Measurements from ENCODE around the gene HOXA1.
A peak's percentile ranks its signal among the peaks of the same experiment; 100 is the strongest.

The HOXA1 gene

GRCh38 chr7:27134392-27134791 is 38.6 kb upstream of the HOXA1 start:
- Histone ChIP-seq H3K23ac (ENCODE audit: low read length in 2 of 2) (no peak overlapping the region), H3K4me1 (ENCODE audit: control insufficient read depth, insufficient read depth, low read depth, low read length) (peaks cover 9% of the 10 kb centered on the region), H3K79me1 (replicated peaks; ENCODE audit: low read length, poor library complexity, severe bottlenecking) (no peaks in the 10 kb centered on the region), H2BK15ac (ENCODE audit: low read depth, poor library complexity, severe bottlenecking) (no peak overlapping the region), H3K4ac (ENCODE audit: low read depth in 1 of 2, low read length in 2 of 2) (no peak overlapping the region), H3K4me2 (ENCODE audit: low read length, poor library complexity, severe bottlenecking) (no peak overlapping the region), H4K8ac (ENCODE audit: low read length) (no peak overlapping the region), H3K27ac (ENCODE audit: low read length, poor library complexity, severe bottlenecking) (no peak overlapping the region), H3K27me3 (ENCODE audit: control insufficient read depth in 1 of 2, insufficient read depth in 1 of 2, low read length in 2 of 2) (no peaks in the 10 kb centered on the region), H3K14ac (ENCODE audit: low read length in 2 of 2) (no peak overlapping the region), H3K9ac (ENCODE audit: low read length) (peak overlapping the region; percentile 77), H2BK120ac (ENCODE audit: low read depth, low read length) (no peak overlapping the region), H3K36me3 (ENCODE audit: control insufficient read depth in 1 of 2, insufficient read depth in 2 of 2, low read depth in 1 of 2, low read length in 2 of 2) (peaks cover 0 to 3% of the 10 kb centered on the region in 2 experiments), H3K9me3 (ENCODE audit: control insufficient read depth, low read length) (no peaks in the 10 kb centered on the region), H2BK5ac (ENCODE audit: low read depth, low read length, poor library complexity, severe bottlenecking) (no peak overlapping the region), H3K18ac (ENCODE audit: low read depth in 1 of 2, low read length in 2 of 2) (no peak overlapping the region), H2AK5ac (ENCODE audit: low read length, severe bottlenecking) (no peak overlapping the region), H3K4me3 (ENCODE audit: insufficient read depth in 1 of 2, low read depth in 1 of 2, low read length in 2 of 2) (peak overlapping the region in 1 of 2 experiments; percentile 32), H2BK12ac (ENCODE audit: low read length in 2 of 2) (no peak overlapping the region), H2AFZ (ENCODE audit: low read depth, low read length) (no peak overlapping the region), H4K91ac (ENCODE audit: low read length) (no peak overlapping the region)
- peak; percentile 49 for DNase-seq
- 52% methylated on average over 2 of the region's 2 CpGs for WGBS

DNA sequence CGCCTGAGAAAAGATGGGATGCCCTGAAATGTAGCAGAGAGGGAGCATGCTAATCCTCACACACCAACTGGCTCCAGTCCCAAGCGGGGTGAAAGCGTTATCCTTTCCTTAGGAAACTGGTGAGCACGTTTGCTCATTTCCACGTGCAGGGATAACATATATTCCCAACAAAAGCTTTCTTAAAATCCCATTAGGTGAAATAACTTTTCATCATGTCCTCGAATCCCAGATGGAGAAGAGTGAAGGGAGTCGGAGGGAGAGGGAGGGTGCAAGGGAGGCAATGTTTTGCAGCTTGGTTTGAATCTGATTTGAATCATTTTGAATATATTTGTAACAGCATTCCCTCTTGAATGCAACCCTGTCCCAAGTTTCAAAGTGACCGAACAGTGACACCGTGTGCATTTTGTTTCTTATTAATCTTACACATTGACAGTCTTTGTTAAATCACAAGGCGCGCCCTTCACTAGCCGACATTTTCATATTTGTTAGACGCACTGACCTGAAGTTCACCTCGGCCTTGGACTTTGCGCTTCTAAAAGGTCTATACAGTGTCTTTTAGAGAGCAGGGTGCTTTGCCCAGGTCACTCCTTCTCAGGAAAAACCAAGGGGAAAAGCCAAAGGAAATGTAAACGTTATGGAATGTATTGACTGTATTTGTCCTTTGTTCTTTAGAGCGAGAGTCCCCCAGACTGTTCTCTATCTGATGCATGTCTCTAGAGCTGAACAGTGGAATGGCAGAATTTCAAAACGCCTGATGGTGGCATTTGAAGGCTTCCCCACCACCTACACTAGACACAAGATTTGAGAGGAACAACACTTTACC is 37.8 kb upstream of the HOXA1 start:
- 46% methylated on average over 14 of the region's 18 CpGs for WGBS
- Histone ChIP-seq H2AFZ (ENCODE audit: low read depth, low read length) (no peak overlapping the region), H3K79me1 (replicated peaks; ENCODE audit: low read length, poor library complexity, severe bottlenecking) (no peaks in the 10 kb centered on the region), H2AK5ac (ENCODE audit: low read length, severe bottlenecking) (no peak overlapping the region), H3K4me1 (ENCODE audit: control insufficient read depth, insufficient read depth, low read depth, low read length) (peaks cover 13% of the 10 kb centered on the region), H3K9me3 (ENCODE audit: control insufficient read depth, low read length) (no peaks in the 10 kb centered on the region), H3K27ac (ENCODE audit: low read length, poor library complexity, severe bottlenecking) (no peak overlapping the region), H3K18ac (ENCODE audit: low read depth in 1 of 2, low read length in 2 of 2) (no peak overlapping the region), H4K91ac (ENCODE audit: low read length) (no peak overlapping the region), H3K23ac (ENCODE audit: low read length in 2 of 2) (no peak overlapping the region), H2BK120ac (ENCODE audit: low read depth, low read length) (no peak overlapping the region), H2BK12ac (ENCODE audit: low read length in 2 of 2) (no peak overlapping the region), H3K4me3 (ENCODE audit: insufficient read depth in 1 of 2, low read depth in 1 of 2, low read length in 2 of 2) (peak overlapping the region in 1 of 2 experiments; percentile 32), H2BK5ac (ENCODE audit: low read depth, low read length, poor library complexity, severe bottlenecking) (no peak overlapping the region), H2BK15ac (ENCODE audit: low read depth, poor library complexity, severe bottlenecking) (no peak overlapping the region), H3K4ac (ENCODE audit: low read depth in 1 of 2, low read length in 2 of 2) (no peak overlapping the region), H3K4me2 (ENCODE audit: low read length, poor library complexity, severe bottlenecking) (no peak overlapping the region), H4K8ac (ENCODE audit: low read length) (no peak overlapping the region), H3K9ac (ENCODE audit: low read length) (peak overlapping the region; percentile 77), H3K36me3 (ENCODE audit: control insufficient read depth in 1 of 2, insufficient read depth in 2 of 2, low read depth in 1 of 2, low read length in 2 of 2) (peaks cover 0 to 6% of the 10 kb centered on the region in 2 experiments), H3K27me3 (ENCODE audit: control insufficient read depth in 1 of 2, insufficient read depth in 1 of 2, low read length in 2 of 2) (no peaks in the 10 kb centered on the region), H3K14ac (ENCODE audit: low read length in 2 of 2) (no peak overlapping the region)
- no peak for DNase-seq

GRCh38 chr7:27132978-27133377 is 37.2 kb upstream of the HOXA1 start:
- Histone ChIP-seq H3K14ac (ENCODE audit: low read length in 2 of 2) (no peak overlapping the region), H4K91ac (ENCODE audit: low read length) (no peak overlapping the region), H3K9ac (ENCODE audit: low read length) (no peak overlapping the region), H2BK120ac (ENCODE audit: low read depth, low read length) (no peak overlapping the region), H3K4me2 (ENCODE audit: low read length, poor library complexity, severe bottlenecking) (no peak overlapping the region), H3K27ac (ENCODE audit: low read length, poor library complexity, severe bottlenecking) (no peak overlapping the region), H2AFZ (ENCODE audit: low read depth, low read length) (no peak overlapping the region), H2BK5ac (ENCODE audit: low read depth, low read length, poor library complexity, severe bottlenecking) (no peak overlapping the region), H3K9me3 (ENCODE audit: control insufficient read depth, low read length) (no peaks in the 10 kb centered on the region), H3K36me3 (ENCODE audit: control insufficient read depth in 1 of 2, insufficient read depth in 2 of 2, low read depth in 1 of 2, low read length in 2 of 2) (peaks cover 0 to 8% of the 10 kb centered on the region in 2 experiments), H2BK12ac (ENCODE audit: low read length in 2 of 2) (no peak overlapping the region), H3K18ac (ENCODE audit: low read depth in 1 of 2, low read length in 2 of 2) (no peak overlapping the region), H3K4ac (ENCODE audit: low read depth in 1 of 2, low read length in 2 of 2) (no peak overlapping the region), H3K4me1 (ENCODE audit: control insufficient read depth, insufficient read depth, low read depth, low read length) (peaks cover 13% of the 10 kb centered on the region), H3K23ac (ENCODE audit: low read length in 2 of 2) (no peak overlapping the region), H3K4me3 (ENCODE audit: insufficient read depth in 1 of 2, low read depth in 1 of 2, low read length in 2 of 2) (no peak overlapping the region), H2BK15ac (ENCODE audit: low read depth, poor library complexity, severe bottlenecking) (no peak overlapping the region), H3K27me3 (ENCODE audit: control insufficient read depth in 1 of 2, insufficient read depth in 1 of 2, low read length in 2 of 2) (no peaks in the 10 kb centered on the region), H4K8ac (ENCODE audit: low read length) (no peak overlapping the region), H2AK5ac (ENCODE audit: low read length, severe bottlenecking) (no peak overlapping the region), H3K79me1 (replicated peaks; ENCODE audit: low read length, poor library complexity, severe bottlenecking) (no peaks in the 10 kb centered on the region)
- 22% methylated on average over 6 of the region's 6 CpGs for WGBS
- no peak for DNase-seq

DNA sequence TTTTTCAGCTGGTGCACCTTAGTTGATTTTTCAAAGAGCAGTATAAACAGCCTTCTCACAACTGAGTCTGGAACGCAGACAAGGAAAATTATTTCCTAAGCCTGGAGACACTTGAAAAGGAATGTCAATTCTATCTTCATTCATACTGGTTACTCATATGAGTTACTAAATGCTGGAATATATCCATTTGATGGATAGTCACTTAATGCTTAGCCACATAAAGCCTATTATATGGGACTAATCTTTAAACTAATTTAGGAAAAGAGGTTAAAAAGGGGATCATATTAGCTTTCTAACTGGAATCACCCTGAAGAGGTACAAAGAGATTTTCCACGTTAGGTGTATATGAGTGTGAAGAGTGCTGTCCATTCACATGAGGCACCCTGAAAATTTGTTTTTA is 36.4 kb upstream of the HOXA1 start:
- no peaks in the 10 kb centered on the region for H3K9me3 ChIP-seq (ENCODE audit: control insufficient read depth, low read length)
- no peak overlapping the region for H2BK5ac ChIP-seq (ENCODE audit: low read depth, low read length, poor library complexity, severe bottlenecking)
- no peak for DNase-seq
- H3K23ac ChIP-seq (ENCODE audit: low read length in 2 of 2): no peak overlapping the region
- no peak overlapping the region for H2BK120ac ChIP-seq (ENCODE audit: low read depth, low read length)
- no peaks in the 10 kb centered on the region for H3K79me1 ChIP-seq (replicated peaks; ENCODE audit: low read length, poor library complexity, severe bottlenecking)
- H2BK15ac ChIP-seq (ENCODE audit: low read depth, poor library complexity, severe bottlenecking): no peak overlapping the region
- H4K8ac ChIP-seq (ENCODE audit: low read length): no peak overlapping the region
- no peak overlapping the region for H3K4me2 ChIP-seq (ENCODE audit: low read length, poor library complexity, severe bottlenecking)
- H2AFZ ChIP-seq (ENCODE audit: low read depth, low read length): no peak overlapping the region
- peaks cover 13% of the 10 kb centered on the region for H3K4me1 ChIP-seq (ENCODE audit: control insufficient read depth, insufficient read depth, low read depth, low read length)
- no peak overlapping the region for H3K4me3 ChIP-seq (ENCODE audit: insufficient read depth in 1 of 2, low read depth in 1 of 2, low read length in 2 of 2)
- no peak overlapping the region for H3K18ac ChIP-seq (ENCODE audit: low read depth in 1 of 2, low read length in 2 of 2)
- H2BK12ac ChIP-seq (ENCODE audit: low read length in 2 of 2): no peak overlapping the region
- no peak overlapping the region for H2AK5ac ChIP-seq (ENCODE audit: low read length, severe bottlenecking)
- no peak overlapping the region for H3K27ac ChIP-seq (ENCODE audit: low read length, poor library complexity, severe bottlenecking)
- no peaks in the 10 kb centered on the region for H3K27me3 ChIP-seq (ENCODE audit: control insufficient read depth in 1 of 2, insufficient read depth in 1 of 2, low read length in 2 of 2)
- no peak overlapping the region for H3K14ac ChIP-seq (ENCODE audit: low read length in 2 of 2)
- H4K91ac ChIP-seq (ENCODE audit: low read length): no peak overlapping the region
- peaks cover 0 to 5% of the 10 kb centered on the region in 2 experiments for H3K36me3 ChIP-seq (ENCODE audit: control insufficient read depth in 1 of 2, insufficient read depth in 2 of 2, low read depth in 1 of 2, low read length in 2 of 2)
- H3K4ac ChIP-seq (ENCODE audit: low read depth in 1 of 2, low read length in 2 of 2): no peak overlapping the region
- 62% methylated on average over 2 of the region's 2 CpGs for WGBS
- peak overlapping the region; percentile 87 for H3K9ac ChIP-seq (ENCODE audit: low read length)
